Stimulated activated CD4-positive, alpha-beta T cell treated with anti-CD3 and anti-CD28 coated beads, Interleukin-1b, Interleukin-23, amount 100 ng/mL, for 48 hours (primary cell): ENCODE measurements around the gene C15orf39.

Experiments
- DNase-seq: peaks from one replicate; pipeline ENCODE4 v3.0.0-alpha.2; 2020

The C15orf39 gene

DNA sequence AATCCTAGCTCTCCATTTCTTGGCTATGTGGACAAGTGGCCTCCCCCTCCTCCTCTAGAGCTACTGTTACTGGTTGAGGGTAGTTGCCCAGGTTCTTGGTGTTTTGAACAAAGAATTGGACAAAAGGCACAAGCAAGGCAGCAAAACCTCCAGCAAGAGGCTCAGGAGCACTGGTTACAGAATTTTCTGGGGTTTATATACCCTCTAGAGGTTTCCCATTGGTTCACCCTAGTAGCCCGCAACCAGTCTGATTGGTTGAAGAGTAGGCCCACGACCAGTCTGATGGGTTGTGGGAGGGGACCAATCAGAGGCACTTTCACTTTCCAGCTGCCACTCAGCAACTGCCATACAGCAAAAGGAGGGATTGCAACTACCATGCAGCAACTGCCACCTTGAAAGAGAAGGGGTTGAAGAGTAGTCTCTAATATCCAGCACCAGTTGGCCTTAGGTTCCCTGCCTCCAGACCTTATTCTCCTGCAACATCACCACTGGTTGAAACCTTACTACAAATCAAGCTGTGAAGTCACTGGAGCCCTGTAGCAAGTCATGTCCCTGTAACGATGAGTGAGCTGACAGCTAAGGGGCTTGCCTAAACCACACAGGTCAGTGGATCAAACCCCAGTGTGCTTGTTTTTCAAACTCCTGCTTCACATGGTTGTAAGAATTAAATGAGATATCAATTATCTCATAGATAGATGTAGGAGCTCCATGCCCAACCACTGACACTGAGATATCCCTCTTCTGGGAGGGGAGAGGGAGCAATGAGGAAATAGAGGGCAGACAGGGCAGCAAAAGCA lies 2.9 kb upstream of the C15orf39 start:
- peak; percentile 47 for DNase-seq

DNA sequence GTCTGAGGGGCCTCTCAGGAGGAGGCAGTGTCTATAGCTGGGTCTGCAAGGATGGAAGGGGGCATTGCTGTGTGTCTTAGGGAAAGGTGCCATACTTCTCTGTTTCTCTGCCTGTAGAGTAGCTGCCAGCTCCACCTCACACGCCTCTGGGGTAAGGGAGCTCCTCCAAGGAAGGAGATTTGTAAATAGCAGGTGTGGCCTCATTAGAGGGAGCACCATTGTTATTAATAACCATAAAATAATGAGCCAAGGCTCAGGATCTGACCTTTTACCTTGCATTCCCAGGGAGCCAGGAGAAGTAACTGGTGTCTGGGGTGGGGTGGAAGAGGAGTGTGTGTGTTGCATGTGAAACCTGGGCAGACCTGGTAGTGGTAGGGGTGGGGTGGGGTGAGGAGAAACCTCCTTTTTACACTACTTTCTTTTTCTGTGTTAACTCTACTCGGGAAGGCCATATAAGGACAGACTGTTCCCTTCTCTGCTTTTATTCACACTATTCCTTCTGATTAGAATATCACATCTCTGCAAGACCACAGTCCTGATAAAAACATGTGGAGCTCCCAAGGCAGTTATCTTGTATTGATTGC lies 2.2 kb upstream of the C15orf39 start:
- DNase-seq, result no peak

DNA sequence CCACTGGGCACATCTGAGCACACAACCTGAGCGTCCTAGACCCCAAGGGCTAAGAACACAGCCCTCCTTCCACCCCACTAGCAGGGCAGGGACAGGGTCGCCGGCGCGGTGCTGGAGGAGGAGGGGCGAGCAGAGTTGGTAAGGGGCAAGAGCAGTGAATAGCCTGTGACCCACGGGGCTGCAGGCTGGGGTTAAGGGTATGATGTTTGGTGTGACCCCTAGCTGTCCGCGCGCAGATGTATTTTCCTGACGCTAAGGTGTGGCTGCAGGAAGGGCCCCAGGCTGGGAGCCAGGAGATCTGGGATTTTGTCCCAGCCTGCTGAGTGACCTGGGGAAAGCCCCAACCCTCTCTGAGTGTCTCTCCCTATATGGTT lies 1.3 kb upstream of the C15orf39 start:
- DNase-seq, result no peak

DNA sequence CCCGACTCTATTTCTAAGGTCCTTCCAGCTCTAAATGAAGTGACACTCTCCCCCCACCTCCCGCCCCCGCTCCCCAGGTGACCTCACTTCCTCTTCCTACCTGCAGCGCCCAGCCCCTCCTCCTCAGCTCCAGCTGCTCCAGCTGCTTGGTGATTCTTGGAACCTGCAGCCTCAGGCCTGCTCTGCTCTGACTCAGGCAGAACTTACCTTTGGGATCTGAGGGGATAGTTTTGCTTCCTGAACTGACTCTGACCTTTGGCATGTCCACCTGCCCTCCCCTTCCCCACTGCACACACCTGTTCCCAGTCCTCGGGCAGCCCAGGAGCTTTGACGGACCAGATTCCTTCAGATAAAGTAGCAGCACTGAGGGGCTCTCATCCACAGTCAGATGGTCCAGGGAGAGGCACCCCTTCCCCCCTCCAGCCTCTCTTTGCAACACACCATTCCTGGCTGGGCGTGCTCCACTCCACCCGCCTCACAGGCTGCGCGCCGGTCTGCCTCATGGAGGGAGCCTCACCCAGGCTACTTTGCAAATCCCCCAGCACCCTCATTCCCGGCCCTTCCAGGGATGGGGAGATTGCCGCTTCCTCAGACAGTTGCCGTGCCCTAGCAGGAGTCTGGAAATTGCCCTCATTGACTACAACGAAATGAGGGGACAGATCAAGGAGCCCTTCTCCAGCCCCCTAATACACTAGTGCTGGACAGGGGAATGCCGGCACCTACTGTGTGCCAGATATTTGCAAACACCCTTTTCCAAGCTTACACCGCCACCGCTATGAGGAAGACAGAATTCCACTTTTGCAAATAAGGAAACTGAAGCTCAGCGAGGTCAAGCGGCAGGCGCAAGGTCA lies 692 bp upstream of the C15orf39 start:
- DNase-seq, result peak; percentile 43

DNA sequence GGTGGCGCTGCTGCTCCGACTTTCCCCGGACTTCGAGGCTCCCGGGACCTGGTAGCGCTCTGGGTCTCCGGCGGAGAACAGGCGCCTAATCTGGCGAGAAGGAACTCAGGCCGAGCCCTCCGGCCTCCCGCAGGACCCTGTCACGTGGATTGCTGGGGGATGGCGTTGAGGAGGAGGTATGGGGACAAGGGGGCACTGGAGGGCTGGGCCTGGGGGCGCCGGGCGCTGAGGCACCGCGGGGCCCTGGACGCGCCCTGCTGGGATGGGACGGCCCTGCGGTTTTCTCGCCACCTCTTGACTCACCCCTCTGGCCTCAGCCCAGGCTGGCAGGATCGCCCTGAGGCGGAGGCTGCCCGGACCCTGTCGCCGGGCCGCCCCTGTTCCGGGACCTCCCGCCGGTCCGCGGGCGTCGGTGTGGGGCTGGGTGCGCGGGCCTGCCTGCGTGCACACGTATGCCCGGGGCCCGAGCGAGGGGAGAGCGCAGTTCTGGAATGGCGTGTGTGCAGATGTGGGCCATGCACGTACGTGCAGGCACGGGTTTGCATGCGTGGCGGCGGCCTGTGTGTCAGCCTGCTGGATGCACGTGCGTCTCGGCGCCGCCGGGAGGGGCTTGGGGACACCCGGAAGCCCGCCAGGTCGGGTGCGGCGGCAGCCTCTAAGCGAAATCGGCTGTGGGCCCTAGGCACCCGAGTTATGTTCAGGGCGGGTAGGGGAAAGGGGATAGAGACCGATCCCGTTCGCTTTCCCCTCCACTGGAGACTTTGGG lies 752 bp downstream of the C15orf39 start:
- DNase-seq, result peak; percentile 90

DNA sequence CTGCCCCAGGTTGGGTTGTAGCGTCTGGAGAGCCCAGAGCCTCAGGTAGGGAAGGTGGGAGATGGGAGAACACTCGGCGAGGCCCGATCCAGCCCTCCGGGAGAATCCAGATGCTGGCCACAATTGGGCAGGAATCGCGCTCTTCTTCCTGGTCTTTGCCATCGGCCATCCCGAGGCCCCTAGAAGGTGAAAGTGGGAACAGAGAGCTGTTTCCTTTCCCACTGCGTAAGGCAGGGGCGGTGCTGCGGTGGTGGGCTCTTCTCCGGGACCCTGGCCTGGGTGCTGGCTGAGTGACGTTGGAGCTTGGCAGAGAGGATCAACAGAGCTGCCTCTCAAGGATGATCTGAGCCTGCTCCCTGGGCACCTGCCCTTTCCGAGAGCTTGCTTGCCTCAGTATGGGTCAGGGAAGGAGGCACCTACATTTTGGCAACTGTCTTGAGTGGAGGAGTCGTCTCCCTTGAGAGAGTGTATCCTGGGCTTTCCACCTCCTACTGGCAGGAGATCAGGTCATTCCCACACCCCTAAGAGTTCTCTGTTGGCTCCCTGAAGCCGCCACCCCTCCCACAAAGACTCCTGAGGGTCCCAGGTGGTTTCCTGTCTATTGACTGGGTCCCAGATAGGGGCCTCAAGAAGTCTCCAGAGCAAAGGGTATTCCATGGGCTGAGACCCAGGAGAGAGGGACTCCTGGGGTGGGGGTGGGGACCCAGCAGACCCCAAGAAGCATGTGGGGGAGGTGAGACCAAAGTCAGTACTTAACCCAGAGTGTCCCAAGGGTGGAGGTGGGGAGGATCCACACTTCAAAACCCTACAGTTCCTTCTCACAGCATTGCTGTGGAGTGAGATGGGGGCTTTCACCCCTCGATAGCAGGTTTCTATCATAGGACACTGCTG lies 1.6 kb downstream of the C15orf39 start:
- no peak for DNase-seq

DNA sequence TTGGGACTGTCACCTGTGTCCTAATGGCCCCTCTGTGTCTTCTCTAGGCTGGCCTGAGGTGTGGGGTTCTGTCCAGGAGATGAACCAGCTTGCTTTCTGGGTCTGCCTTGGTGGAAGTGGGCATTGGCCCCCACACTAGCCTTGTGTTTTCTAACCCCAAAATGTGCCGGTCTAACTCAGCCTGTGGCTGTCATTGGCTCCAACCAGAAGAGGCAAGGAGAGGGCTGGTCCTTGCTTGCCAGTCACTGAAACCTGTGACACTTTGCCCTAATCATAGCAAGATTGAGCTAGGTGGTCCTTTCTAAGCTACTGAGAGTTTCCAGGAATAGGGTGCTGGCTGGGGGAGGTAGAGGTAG lies 2.2 kb downstream of the C15orf39 start:
- peak; percentile 28 for DNase-seq

DNA sequence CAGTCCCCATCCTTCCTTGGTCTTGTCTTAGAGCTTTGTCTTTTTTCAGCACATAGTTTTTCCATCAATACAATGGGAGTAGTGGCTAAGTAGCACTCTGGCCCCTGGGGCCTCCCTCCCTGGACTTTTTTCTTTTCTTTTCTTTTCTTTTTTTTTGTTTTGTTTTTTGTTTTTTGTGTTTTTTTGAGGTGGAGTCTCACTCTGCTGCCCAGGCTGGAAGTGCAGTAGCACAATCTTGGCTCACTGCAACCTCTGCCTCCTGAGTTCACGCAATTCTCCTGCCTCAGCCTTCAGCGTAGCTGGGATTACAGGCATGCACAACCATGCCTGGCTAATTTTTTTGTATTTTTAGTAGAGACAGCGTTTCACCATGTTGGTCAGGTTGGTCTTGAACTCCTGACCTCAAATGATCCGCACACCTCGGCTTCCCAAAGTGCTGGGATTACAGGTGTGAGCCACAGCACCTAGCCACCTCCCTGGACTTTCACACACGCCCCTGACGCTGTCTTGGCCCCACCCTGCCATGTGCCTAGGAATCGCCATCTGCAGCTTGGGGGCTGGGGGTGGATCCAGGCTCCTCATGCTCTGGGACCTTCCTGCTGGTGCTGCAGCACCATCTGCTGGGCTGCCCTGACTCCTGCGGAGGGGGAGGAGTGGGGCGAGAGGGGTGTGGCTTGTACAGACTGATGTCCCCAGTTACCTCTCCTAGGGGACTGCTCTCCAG lies 2.8 kb downstream of the C15orf39 start:
- DNase-seq, result peak; percentile 89

DNA sequence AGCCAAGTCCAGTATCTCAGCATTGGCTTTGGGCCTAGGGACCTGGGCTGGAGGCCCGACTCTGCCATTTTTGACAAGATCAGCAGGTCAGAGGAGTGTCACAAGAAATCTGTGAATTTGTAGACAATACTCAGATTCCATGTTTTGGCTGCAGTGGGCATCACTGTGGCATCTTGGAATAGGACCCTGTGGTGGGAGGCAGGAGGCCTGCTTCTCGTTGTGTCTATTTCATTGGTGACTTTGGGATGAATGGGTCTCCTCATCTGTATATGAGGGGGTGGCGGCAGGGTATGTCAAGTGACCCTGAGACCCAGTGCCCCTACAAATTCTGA lies 3.3 kb downstream of the C15orf39 start:
- DNase-seq, result no peak

DNA sequence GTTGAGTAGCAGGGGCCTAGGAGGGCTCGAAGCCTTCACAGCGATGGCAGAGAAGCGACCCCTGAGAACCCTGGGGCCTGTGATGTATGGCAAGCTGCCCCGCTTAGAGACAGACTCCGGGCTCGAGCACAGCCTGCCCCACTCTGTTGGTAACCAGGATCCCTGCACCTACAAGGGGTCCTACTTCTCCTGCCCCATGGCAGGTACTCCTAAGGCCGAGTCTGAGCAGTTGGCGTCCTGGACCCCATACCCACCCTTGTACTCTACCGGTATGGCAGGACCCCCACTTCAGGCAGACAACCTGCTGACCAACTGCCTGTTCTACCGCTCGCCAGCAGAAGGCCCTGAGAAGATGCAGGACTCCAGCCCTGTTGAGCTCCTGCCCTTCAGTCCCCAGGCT lies 4.3 kb downstream of the C15orf39 start:
- no peak for DNase-seq

DNA sequence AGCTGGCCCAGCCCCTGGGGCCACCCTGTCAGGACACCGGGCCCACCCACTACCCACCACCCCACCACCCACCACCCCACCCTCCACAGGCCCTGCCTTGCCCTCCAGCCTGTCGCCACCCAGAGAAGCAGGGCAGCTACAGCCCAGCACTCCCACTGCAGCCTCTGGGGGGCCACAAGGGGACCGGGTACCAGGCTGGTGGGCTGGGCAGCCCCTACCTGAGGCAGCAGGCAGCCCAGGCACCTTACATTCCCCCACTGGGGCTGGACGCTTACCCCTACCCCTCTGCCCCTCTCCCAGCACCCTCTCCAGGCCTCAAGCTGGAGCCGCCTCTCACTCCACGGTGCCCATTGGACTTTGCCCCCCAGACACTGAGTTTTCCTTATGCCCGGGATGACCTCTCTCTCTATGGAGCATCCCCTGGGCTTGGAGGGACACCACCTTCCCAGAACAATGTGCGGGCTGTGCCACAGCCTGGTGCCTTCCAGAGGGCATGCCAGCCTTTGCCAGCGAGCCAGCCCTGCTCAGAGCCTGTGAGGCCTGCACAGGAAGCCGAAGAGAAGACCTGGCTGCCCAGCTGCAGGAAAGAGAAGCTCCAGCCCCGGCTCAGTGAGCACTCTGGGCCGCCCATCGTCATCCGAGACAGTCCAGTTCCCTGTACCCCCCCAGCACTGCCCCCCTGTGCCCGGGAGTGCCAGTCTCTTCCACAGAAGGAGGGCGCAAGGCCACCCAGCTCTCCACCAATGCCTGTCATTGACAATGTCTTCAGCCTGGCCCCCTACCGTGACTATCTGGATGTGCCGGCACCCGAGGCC lies 5.3 kb downstream of the C15orf39 start:
- DNase-seq, result no peak

DNA sequence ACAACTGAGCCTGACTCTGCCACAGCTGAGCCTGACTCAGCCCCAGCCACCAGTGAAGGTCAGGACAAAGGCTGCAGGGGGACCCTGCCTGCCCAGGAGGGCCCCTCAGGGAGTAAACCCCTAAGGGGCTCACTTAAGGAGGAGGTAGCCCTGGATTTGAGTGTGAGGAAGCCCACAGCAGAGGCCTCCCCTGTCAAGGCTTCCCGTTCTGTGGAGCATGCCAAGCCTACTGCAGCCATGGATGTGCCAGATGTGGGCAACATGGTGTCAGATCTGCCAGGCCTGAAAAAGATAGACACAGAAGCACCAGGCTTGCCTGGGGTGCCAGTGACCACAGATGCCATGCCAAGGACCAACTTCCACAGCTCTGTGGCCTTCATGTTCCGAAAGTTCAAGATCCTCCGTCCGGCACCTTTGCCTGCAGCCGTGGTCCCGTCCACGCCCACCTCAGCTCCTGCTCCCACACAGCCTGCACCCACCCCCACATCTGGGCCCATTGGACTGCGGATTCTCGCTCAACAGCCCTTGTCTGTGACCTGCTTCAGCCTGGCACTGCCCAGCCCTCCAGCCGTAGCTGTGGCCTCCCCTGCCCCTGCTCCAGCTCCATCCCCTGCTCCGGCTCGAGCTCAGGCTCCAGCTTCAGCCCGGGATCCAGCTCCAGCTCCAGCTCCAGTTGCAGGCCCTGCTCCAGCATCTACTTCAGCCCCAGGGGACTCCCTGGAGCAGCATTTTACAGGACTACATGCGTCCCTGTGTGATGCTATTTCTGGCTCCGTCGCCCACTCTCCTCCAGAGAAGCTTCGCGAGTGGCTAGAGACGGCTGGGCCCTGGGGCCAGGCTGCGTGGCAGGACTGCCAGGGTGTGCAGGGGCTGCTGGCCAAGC lies 6.2 kb downstream of the C15orf39 start:
- no peak for DNase-seq

DNA sequence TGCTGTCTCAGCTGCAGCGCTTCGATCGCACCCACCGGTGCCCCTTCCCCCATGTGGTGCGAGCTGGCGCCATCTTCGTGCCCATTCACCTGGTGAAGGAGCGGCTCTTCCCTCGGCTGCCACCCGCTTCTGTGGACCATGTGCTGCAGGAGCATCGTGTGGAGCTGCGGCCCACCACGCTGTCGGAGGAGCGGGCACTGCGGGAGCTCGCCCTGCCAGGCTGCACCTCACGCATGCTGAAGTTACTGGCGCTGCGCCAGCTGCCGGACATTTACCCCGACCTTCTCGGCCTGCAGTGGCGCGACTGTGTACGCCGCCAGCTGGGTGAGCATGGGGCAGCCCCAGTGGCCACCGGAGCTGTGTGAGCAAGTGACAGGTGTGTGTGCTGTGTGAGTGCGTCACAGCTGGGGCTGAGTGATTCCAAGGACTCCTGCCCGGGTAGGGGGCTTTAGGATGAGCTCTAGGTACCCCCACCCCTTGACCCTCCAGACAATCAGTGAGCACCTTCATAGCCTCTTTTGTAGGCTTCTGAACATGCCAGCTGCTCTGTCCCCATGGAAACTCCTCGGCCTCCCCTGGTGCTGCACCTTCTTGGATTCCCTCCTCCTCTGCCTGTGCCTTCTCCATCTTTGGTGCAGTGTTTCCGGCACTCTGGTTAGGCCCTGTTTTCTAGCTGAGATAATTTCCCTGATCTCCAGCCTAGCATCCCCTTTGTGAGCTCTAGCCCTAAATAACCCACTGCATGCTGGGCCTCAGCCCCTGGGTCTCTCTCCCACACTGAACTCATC lies 7.0 kb downstream of the C15orf39 start:
- no peak for DNase-seq

DNA sequence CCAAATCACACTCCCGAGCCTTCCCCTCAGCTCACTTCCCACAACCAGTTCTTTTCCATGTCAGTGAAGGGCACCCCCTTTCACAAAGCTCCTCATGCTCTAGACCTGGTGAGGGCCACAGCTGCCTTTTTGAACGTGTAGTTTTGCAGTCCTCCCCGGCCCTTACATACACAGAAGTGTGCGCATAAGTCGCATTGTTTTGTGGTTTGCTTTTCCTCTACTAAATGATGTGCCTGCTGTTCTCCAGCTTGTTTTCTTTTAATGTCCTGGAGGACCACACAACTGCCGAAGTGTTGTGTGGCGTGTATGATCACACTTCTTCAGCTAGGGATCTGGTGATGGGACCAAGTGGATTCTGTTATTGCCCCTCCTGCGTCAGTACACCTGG lies 7.6 kb downstream of the C15orf39 start:
- DNase-seq, result no peak

DNA sequence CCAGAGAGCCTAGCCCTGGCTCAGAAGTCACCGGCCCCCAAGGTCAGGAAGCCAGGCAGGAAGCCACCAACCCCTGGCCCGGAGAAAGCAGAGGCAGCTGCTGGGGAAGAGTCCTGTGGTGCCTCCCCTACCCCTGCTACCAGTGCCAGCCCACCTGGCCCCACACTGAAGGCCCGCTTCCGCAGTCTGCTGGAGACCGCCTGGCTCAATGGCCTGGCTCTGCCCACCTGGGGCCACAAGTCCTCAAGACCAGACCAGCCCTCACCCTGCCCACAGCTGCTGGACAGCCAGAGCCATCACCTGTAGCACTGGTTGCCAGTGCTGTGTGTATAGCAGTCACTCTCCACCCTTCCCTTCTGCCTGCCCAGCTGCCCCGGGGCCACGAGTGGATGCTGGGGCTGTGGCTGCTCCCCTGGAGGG lies 9.1 kb downstream of the C15orf39 start:
- no peak for DNase-seq

DNA sequence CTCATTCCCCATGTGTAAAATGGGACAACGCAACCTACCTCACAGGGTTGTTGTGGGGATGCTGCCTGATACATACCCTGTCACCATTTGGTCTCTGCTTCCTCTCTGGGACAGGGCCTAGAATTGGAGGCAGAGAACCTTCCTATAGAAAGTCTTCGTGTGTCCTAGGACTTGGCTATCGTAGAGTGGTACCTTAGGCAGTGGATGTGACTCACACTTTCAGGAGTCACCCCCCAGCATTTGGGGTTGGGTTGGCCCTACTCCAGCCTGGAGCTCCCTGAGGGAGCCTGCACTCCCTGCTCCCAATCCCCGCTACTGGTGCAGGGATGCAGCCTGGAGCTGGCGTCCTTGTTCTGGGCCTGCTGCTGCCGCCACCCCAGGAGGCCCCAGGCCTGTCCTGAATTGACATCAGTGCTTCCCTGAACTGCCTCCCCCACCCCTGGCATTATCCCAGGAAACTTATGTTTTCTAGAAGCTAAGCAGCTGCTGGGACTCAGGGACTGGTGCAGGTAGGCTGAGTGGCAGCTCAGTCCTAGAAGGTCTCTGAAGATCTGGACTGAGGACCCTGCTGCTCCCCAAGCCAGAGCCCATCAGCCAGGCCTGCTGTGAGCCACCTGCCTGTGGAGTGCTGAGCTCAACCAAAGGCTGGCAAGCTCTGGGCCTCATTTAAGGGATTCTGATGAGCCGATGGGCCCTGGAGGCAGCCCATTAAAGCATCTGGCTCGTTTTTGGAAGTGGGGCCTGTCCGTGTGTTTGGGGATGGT lies 9.9 kb downstream of the C15orf39 start:
- DNase-seq, result no peak

DNA sequence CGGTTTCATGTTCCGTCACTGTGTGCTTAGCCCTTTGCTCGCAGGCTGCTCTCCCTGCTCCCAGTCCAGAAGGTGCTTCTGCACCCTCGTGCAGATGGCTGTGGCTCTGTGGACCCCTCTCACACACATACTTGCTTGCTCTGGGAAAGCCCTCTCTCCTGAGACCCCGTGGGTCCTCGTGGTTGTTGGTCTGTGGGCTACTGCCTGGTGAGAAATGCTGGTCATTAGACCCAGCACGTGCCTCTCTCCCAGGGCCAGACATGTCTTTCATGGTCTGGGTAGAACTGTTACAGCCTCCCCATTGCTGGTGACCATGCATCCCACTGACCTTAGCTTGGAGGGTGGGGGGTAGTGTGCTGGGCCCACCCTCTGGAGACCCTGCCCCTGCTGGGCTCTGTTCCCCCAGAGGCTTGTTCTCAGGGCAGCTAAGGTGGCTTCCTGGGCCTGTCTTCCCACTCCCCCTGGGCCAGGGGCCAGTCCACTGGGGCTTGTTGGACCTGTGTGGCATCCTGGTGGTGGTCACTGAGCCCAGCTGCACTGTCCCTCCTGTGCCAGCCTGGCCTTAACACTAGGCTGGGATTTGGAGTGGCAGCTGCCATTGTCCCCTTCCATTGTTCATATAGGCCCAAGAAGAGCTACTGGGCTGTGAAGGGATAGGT lies 10.6 kb downstream of the C15orf39 start:
- no peak for DNase-seq
